Stimulated activated CD8-positive, alpha-beta memory T cell treated with anti-CD3 and anti-CD28 coated beads, Interleukin-12 subunit alpha, Interleukin-12 subunit beta, amount 100 ng/mL, for 24 hours (primary cell): Measurements from ENCODE around the gene AZIN2.
"Not testable (repeated sequence)": the region's sequence is repeated elsewhere in the genome, so short reads cannot be mapped to it uniquely, and the experiment has no call there.

Experiments used
- DNase-seq: peaks from one replicate; pipeline ENCODE4 v3.0.0-alpha.2; 2020; ENCODE audit errors: extremely low read depth

Gene AZIN2

DNA sequence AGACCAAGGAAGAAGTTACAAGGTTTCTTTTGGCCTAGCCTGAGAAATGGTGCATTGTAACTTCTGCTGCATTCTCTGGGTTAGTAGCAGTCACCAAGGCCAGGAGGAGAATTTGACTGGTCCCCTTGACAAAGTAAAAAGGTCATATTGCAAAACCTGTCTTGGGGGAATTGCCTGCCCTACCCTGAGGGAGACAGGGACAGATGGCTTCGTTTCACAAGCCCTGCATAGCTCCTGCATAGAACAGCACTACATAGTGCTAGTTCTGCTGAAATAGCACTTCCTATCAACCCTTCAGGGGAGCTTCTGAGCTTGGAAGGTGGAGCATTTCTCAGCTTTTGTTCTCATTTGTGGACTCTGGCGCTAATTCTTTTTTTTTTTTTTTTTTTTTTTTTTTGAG is 23.9 kb upstream of the AZIN2 start:
- DNase-seq, result no peak

- no peak for DNase-seq
Measured at GRCh38 chr1:33060579-33061083, 20.3 kb upstream of the AZIN2 start.

DNA sequence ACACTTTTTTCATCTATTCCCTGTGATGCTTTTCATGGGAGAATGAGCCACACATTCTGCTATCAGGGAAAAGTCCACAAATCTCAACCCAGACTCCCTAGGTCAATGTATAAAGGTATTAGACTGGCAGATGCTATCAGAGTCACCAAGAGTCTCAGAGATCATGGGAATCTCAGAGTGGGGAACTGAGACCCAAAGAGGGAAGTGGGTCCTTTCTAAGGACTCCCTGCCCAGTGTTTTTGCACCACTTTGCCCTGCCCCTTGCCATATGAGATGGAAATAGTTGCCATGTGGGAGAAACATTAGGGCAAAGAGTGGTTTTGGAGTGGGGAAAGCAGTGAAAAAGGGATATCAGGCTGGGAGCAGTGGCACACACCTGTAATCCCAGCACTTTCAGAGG is 19.1 kb upstream of the AZIN2 start:
- no peak for DNase-seq

- DNase-seq, result not testable (repeated sequence)
Measured at GRCh38 chr1:33064284-33064683, 16.7 kb upstream of the AZIN2 start.

DNA sequence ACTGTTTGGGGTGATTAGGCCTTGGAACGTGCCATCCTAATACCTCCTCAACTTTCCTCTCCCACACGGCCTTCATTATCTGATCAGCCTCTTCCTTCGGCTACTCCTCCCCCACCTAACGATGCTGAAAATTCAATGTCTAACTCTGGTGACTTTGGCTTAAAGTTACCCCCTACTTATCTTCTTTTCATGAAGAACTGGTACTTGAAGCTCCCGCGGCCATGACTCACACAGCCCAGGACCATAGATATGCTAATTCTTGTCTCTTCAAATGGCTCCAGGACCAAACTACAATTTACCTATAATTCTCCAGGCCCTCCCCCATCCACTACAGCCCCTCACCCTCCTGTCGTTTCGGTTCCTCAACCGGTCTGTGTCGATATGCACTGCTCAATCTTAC is 15.7 kb upstream of the AZIN2 start:
- no peak for DNase-seq

GRCh38 chr1:33066477-33066876 is 14.5 kb upstream of the AZIN2 start:
- not testable (repeated sequence) for DNase-seq

DNA sequence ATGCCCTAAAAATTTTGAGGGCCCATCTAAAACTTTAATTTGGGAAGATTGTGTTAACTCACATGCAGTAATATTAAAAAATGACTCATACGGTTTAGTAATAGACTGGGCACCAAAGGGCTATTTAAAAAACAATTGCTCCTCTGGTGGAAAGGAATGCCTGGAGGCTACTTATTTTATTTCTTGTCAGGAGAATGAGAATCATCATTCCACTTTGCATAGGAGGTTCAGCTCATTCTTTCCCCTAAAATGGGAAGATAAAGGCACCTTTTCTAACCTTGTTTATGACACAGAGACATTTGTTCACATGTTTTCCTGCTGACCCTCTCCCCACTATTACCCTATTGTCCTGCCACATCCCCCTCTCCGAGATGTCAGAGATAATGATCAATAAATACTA is 12.8 kb upstream of the AZIN2 start:
- not testable (repeated sequence) for DNase-seq

- no peak for DNase-seq
Measured at GRCh38 chr1:33070628-33071027, 10.3 kb upstream of the AZIN2 start.

- no peak for DNase-seq
Measured at GRCh38 chr1:33072707-33073106, 8.2 kb upstream of the AZIN2 start.

DNA sequence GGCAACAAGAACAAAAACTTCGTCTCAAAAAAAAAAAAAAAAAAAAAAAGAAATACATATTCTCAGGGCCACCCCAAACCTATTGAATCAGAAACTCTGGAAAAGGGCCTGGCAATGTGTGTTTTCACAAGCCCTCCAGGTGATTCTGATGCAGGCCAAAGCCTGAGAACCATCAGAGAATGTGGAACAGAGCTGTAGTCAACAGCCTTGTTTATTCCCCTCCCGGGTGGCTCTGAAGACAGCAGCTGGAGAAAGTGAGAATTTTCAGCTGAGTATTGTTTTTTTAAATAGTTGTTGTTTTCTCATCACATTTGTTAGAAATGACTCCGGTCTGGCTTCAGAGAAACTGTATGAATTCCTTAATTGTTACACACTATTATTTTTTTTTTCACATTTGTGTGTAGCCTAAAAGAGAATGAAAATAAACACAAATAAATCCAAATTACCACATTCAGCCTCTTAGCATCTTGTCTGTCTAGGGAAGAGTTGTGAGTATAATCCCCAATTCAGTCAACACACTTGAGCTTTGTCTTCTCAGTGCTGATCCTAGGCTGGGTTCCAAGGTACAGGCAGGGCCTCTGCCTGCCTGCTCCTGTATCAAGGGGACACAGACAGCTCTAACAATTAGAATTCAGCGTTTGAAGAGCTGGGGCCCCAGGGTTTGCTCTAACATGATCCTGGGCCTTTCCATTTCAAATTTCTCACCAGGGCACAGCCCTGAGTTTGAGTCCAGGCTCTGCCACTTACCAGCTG is 6.6 kb upstream of the AZIN2 start:
- no peak for DNase-seq

- DNase-seq, result no peak
Measured at GRCh38 chr1:33078030-33078591, 2.8 kb upstream of the AZIN2 start.

GRCh38 chr1:33080373-33080772 is 580 bp upstream of the AZIN2 start:
- DNase-seq, result no peak

DNA sequence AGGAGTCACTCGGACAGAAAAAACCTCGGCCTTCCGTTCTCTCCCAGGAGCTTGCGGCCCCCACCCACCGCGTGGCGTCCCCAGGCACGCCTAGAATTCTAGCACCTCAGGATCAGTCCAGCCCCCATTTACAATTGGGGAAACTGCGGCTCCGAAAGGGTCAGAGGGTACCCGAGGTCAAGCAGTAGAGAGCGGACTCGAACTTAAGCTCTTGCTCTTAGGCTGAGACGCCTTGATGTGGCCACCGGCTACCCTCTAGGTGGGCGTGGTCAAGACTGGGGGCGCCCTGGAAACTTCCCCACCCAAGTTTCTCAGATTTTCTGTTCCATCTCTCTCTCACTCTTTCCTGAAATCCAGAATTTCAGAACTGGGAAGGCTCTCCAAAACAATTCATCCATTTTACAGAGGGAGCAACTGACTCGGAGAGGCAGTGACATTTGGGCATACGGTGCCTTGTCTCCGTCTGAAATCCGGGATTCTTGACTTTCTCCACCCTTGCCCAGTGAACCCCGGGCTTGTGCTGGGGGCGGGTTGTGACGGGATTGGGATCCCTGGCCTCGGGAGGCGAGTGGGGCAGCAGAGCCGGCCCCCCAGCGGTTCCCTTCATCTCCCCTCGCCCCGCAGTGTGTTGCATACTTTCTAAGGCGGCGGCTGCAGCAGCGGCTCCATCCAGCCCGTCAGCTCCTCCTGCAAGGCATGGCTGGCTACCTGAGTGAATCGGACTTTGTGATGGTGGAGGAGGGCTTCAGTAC is 777 bp downstream of the AZIN2 start:
- no peak for DNase-seq

DNA sequence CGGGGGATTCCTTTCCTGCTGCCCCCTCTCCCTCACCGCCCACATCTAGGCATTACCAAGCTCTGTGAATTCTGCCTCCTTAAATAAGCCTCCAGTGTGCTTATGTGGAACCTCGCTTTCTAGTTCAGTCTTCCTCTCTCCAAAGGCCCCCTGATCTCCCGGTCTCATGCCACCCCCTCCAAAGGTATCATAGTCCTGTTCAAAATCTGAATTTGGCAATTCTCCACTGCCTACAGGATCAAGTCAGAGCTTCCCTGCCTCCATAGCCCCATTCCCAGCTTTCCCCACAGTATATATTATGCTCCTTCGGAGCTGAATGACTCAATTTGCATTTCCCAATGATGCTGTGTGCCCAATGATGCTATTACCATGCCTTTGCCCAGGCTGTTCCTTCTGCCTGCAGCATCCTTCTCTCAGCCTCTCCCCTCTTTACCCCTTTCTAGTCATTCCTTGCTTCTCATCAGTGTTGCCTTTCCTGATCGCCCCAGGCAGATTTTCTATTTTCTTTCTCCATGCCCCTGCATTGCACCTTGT is 1.7 kb downstream of the AZIN2 start:
- DNase-seq, result no peak

DNA sequence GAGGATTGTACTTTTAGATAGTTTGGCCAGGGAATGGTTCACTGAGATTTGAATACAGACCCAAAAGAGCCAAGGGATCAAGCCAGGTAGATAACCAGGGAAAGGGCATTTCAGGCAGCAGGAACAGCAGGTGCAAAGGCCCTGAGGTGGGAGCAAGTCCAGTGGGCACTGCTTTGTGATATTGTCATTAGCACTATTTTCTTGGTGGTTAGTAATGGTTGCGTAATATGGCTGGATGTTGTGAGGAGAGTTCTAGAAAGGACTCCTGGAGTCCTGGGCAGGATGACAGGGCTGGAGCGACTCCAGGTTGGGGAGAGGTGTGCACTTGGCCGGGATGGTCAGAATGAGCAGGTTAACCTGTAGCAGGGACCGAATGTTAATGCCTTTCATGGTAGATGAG is 4.4 kb downstream of the AZIN2 start:
- DNase-seq, result no peak

GRCh38 chr1:33086384-33086850 is 5.5 kb downstream of the AZIN2 start:
- DNase-seq, result no peak

DNA sequence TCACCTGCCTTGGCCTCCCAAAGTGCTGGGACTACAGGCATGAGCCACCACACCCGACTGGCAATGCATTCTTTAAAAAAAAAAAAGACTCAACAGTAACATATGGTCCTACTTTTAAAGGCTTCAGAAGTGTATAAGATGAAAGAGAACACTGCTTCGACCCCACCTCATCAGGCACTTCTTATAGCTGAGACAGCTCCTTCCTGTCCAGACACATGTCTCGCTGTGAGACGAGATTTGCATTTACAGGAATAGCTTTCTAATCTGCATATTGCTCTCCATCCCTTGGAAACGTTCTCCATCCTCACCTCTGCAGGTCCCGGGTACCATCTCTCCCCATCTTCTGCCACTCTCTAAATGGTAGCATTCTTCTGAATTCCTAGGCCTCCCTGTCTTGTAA is 6.7 kb downstream of the AZIN2 start:
- no peak for DNase-seq

- DNase-seq, result no peak
Measured at GRCh38 chr1:33088119-33088906, 7.4 kb downstream of the AZIN2 start.

DNA sequence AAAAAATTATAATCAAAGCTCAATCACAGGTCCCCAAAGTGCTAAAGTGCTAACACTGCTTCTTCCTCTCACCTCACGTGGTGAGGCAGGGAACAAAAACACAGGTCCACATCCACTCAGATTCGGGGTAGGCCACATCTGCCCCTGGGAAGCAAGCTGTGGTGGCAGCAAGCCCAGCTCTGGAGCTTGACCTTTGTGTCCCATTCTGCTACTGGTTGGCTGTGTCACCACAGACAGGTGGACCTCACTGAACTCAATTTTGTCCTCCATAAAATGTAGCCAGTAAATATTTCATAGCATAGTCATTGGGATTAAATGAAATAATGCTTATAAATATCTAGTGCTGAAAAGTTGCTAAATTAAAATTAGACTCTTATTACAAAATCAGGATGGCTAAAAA is 8.5 kb downstream of the AZIN2 start:
- no peak for DNase-seq

- no peak for DNase-seq
Measured at GRCh38 chr1:33092438-33092837, 11.5 kb downstream of the AZIN2 start.

GRCh38 chr1:33093004-33093403 is 12.1 kb downstream of the AZIN2 start:
- no peak for DNase-seq

GRCh38 chr1:33094486-33094885 is 13.5 kb downstream of the AZIN2 start:
- DNase-seq, result no peak
